ENCODE data around the gene ADD2.

DNA sequence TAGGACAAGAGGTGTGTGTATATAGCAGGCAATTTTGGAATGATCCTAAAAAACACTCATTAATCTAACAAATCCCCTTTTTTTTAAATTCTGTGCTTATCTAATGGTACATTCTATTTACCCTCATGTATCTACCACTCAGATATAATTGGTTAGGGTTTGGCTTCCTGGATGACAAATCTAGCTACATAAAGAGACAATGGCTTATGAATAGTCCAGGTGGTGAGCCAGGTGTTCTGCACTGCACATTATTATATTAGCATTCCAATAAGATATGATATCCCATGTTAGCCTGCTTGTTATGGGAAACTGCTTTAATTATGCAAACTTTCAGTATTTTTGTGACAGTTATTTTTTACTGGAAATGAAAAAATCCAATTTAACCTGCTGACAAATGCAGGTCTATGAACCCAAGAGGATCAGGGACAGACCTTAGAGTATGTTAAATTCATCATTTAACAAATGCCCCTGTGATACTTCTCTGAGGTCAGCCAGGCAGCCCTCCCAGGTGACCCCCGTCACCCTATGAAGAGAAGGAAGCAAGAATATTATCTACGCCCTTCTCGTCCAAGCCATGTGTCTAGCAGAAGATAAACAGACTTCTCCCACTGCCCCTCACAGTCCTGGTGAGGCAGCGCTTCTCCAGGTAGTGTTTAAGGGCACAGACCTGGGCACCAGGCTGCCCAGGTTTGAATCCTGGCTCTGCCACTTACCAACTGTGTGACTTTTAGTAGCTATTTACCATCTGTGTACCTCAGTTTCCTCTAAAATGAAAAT, 83.0 kb downstream of the ADD2 start:
- TF ChIP-seq POLR2A (IDR thresholded peaks at IDR 0.05; ENCODE audit: low read length), result no peak
- no peak for TF ChIP-seq GATA1 (IDR thresholded peaks at IDR 0.05; ENCODE audit: low read depth, low read length)

Measured in erythroblast (primary cell).